Measurements from ENCODE around the gene ANKRD44.

ANKRD44 gene

DNA sequence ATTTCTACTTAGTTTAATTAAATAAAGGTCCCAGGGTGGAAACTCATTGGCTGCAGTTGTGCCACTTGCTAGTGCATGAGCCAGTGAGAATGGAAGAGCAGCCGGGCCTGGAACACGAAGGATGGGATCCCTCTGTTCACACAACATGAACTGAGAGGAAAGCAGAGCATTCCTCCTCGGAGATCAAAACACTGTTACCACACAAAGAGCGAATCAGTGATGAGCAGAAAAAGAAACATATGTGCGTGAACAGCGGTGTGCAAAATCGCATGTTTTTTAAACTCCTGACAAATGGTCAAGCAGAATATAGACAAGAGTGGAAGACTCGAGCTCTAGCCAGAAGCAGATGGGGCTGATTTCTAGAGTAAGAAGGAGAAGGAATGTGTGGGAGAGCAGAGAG lies 28.4 kb upstream of the ANKRD44 start:
- Histone ChIP-seq H3K4me1 (ENCODE audit: insufficient read depth, low read length, poor library complexity, severe bottlenecking) (peaks cover 12% of the 10 kb centered on the region), H3K4me2 (ENCODE audit: low read depth, low read length, poor library complexity, severe bottlenecking) (peak overlapping the region; percentile 27), H3K4me3 (ENCODE audit: low read length, poor library complexity, severe bottlenecking) (no peak overlapping the region), H3K79me2 (ENCODE audit: insufficient read depth, low read length) (no peaks in the 10 kb centered on the region), H3K27me3 (ENCODE audit: insufficient read depth, low read length, poor library complexity, severe bottlenecking) (no peaks in the 10 kb centered on the region), H3K9me3 (ENCODE audit: insufficient read depth, low read depth, low read length) (no peaks in the 10 kb centered on the region), H3F3A (ENCODE audit: low read depth) (no peaks in the 10 kb centered on the region), H3K36me3 (ENCODE audit: insufficient read depth, low read length) (no peaks in the 10 kb centered on the region), H3K9ac (ENCODE audit: low read depth, low read length, poor library complexity, severe bottlenecking) (no peak overlapping the region), H4K20me1 (ENCODE audit: insufficient read depth, low read length, poor library complexity, severe bottlenecking) (no peaks in the 10 kb centered on the region), H2AFZ (ENCODE audit: low read length) (peak overlapping the region; percentile 71), H3K9me2 (replicated peaks; ENCODE audit: low read depth, low read length) (no peaks in the 10 kb centered on the region)
- TF ChIP-seq, protein P1, sequence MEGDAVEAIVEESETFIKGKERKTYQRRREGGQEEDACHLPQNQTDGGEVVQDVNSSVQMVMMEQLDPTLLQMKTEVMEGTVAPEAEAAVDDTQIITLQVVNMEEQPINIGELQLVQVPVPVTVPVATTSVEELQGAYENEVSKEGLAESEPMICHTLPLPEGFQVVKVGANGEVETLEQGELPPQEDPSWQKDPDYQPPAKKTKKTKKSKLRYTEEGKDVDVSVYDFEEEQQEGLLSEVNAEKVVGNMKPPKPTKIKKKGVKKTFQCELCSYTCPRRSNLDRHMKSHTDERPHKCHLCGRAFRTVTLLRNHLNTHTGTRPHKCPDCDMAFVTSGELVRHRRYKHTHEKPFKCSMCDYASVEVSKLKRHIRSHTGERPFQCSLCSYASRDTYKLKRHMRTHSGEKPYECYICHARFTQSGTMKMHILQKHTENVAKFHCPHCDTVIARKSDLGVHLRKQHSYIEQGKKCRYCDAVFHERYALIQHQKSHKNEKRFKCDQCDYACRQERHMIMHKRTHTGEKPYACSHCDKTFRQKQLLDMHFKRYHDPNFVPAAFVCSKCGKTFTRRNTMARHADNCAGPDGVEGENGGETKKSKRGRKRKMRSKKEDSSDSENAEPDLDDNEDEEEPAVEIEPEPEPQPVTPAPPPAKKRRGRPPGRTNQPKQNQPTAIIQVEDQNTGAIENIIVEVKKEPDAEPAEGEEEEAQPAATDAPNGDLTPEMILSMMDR (conservative IDR thresholded peaks at IDR 0.05; ENCODE audit: low read length) = no peak
- TF ChIP-seq EZH2phosphoT487 (IDR thresholded peaks at IDR 0.05; ENCODE audit: borderline replicate concordance) = no peak

DNA sequence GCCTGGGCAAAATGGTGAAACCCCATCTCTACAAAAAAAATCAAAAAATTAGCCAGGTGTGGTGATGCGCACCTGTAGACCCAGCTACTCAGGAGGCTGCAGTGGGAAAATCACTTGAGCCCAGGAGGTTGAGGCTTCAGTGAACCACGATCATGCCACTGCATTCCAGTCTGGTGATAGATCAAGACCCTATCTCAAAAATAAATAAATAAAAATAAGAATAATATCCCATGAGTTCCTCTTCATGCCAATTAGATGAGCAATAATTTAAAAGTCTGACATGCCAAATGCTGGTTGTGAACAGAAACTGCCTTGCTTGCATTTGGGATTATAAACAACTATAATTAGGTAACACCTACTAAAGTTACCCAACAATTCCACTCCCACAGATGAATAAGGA lies 22.1 kb upstream of the ANKRD44 start:
- Histone ChIP-seq H4K20me1 (ENCODE audit: insufficient read depth, low read length, poor library complexity, severe bottlenecking) (no peaks in the 10 kb centered on the region), H3K4me3 (ENCODE audit: low read length, poor library complexity, severe bottlenecking) (no peak overlapping the region), H3K79me2 (ENCODE audit: insufficient read depth, low read length) (no peaks in the 10 kb centered on the region), H2AFZ (ENCODE audit: low read length) (no peak overlapping the region), H3K36me3 (ENCODE audit: insufficient read depth, low read length) (no peaks in the 10 kb centered on the region), H3K27me3 (ENCODE audit: insufficient read depth, low read length, poor library complexity, severe bottlenecking) (no peaks in the 10 kb centered on the region), H3K9me2 (replicated peaks; ENCODE audit: low read depth, low read length) (no peaks in the 10 kb centered on the region), H3K9ac (ENCODE audit: low read depth, low read length, poor library complexity, severe bottlenecking) (no peak overlapping the region), H3K9me3 (ENCODE audit: insufficient read depth, low read depth, low read length) (no peaks in the 10 kb centered on the region), H3F3A (ENCODE audit: low read depth) (no peaks in the 10 kb centered on the region), H3K4me1 (ENCODE audit: insufficient read depth, low read length, poor library complexity, severe bottlenecking) (peaks cover 7% of the 10 kb centered on the region), H3K4me2 (ENCODE audit: low read depth, low read length, poor library complexity, severe bottlenecking) (no peak overlapping the region)
- TF ChIP-seq, protein P1 (conservative IDR thresholded peaks at IDR 0.05; ENCODE audit: low read length) = no peak
- no peak for TF ChIP-seq EZH2phosphoT487 (IDR thresholded peaks at IDR 0.05; ENCODE audit: borderline replicate concordance)

DNA sequence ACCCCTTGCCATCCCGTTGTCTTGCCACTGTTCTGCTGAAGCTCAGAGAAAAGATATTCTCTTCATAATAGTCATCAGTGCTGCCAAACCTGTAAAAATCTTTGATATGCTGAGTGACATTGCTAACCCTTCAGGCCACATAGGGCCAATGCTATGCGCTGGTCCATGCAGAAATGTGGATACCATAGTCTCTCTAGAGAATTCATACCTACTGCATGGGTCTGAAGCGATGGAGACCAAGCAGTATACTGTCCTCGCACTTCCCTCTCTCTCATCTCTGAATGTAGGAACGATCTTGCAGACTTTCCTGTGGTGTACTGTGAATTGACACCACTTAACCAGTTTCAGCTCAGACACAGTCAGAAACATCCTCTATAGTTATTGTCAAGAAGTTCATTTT lies 17.9 kb upstream of the ANKRD44 start:
- Histone ChIP-seq H3F3A (ENCODE audit: low read depth) (no peaks in the 10 kb centered on the region), H2AFZ (ENCODE audit: low read length) (no peak overlapping the region), H3K4me2 (ENCODE audit: low read depth, low read length, poor library complexity, severe bottlenecking) (no peak overlapping the region), H4K20me1 (ENCODE audit: insufficient read depth, low read length, poor library complexity, severe bottlenecking) (no peaks in the 10 kb centered on the region), H3K36me3 (ENCODE audit: insufficient read depth, low read length) (no peaks in the 10 kb centered on the region), H3K4me1 (ENCODE audit: insufficient read depth, low read length, poor library complexity, severe bottlenecking) (peaks cover 10% of the 10 kb centered on the region), H3K9ac (ENCODE audit: low read depth, low read length, poor library complexity, severe bottlenecking) (no peak overlapping the region), H3K9me2 (replicated peaks; ENCODE audit: low read depth, low read length) (no peaks in the 10 kb centered on the region), H3K9me3 (ENCODE audit: insufficient read depth, low read depth, low read length) (no peaks in the 10 kb centered on the region), H3K79me2 (ENCODE audit: insufficient read depth, low read length) (no peaks in the 10 kb centered on the region), H3K27me3 (ENCODE audit: insufficient read depth, low read length, poor library complexity, severe bottlenecking) (no peaks in the 10 kb centered on the region), H3K4me3 (ENCODE audit: low read length, poor library complexity, severe bottlenecking) (no peak overlapping the region)
- TF ChIP-seq, protein P1 (conservative IDR thresholded peaks at IDR 0.05; ENCODE audit: low read length) = no peak
- no peak for TF ChIP-seq EZH2phosphoT487 (IDR thresholded peaks at IDR 0.05; ENCODE audit: borderline replicate concordance)
